Stimulated activated CD4-positive, alpha-beta T cell treated with anti-CD3 and anti-CD28 coated beads, Interleukin-4, amount 100 ng/mL, for 48 hours (primary cell): Measurements from ENCODE around the gene SCART1.
"Not testable (repeated sequence)": the region's sequence is repeated elsewhere in the genome, so short reads cannot be mapped to it uniquely, and the experiment has no call there.

Source experiments
- DNase-seq, 2 donors: peaks; one replicate each; pipeline ENCODE4 v3.0.0-alpha.2; 2020; ENCODE audit warnings: low read depth in 2 of 2

Gene SCART1

DNA sequence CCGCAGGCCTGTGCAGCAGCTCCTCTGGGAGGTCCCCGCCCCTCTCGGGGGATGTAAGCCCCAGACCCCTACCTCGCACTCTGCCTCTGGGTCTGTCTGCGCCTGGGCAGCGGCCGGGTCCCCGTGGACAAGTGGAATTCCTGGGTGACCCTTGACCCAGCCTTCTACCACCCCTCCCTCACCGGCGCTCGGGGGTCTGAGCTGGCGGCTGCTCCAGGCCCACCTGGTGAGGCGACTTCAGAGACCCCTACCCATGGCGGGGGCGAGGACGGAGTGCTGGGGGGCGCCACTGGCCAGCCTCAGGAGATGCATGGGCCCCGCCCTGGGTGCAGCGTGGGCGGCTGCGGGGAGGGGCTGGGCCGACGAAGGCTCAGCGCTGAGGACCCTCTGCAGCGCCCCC, 21.0 kb upstream of the SCART1 start:
- not testable (repeated sequence) for DNase-seq

DNA sequence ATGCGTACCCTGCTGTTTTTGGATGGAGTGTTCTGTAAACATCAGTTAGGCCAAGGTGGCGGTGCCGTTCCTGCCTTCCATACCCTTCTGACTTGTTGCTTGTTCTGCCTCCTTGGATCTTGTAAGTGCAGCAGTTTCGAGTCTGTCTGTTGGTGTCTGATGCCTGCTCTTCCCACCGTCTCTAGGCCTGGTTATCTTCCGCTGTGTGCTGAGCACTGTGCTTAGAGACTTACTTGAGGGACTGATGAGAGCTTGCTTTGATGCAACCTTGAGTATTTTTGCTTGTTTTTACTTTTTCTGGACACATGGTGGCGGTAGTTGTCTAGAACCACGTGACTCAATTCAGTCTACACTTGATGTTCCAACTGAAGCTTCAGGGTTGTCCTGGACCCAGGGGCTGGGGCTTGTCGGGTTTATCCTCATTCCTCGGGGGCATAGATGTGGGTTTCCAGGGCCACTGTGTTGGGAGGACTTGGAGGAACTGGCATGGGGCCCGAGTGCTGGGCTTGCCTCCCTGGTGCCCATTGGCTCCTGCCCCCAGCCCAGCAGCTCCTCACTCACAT, 15.0 kb upstream of the SCART1 start:
- DNase-seq, result no peak

DNA sequence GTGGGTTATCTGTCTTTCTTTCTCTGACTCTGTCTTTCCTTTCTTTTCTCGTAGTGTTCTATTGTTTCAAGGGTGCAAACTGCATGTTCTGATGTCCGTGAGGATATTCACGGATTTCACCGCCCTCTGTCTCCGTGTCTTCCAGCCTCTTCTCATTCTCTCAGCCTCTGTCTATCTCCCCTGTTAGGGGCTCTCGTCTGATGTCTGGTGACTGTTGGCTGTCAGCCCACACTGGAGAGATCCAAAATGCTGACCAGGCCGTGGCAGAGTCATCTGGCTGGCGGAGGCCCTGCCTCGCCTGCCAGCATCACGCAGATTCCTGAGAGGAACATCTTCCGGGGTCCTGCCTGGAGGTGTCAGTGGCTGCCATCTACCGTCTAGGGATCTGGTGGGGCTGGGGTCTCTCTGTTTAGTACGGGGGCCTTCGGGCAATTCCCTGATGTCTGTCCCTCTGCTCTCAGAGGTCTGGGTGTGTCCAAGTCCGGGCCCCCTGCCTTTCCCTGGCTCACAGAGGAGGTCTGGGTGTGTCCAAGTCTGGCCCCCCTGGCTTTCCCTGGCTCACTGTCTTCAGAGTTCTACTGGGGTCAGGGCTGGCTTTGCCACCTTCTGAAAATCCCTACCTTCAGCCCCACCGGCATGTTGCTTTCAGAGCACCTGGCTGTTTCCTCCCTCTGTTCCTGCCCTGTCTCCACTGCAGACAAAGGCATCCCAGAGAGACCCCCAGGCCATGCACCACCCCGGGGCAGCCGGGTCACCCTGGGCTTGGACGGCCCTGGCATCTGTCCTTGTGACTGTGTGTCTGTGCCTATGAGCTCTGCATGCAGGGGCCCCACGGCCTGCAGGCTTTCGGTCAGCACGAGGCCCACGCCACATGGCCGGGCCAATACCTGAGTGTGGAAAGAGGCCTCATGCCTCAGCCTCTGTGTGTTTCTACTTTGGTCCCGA, 14.0 kb upstream of the SCART1 start:
- DNase-seq, result no peak

DNA sequence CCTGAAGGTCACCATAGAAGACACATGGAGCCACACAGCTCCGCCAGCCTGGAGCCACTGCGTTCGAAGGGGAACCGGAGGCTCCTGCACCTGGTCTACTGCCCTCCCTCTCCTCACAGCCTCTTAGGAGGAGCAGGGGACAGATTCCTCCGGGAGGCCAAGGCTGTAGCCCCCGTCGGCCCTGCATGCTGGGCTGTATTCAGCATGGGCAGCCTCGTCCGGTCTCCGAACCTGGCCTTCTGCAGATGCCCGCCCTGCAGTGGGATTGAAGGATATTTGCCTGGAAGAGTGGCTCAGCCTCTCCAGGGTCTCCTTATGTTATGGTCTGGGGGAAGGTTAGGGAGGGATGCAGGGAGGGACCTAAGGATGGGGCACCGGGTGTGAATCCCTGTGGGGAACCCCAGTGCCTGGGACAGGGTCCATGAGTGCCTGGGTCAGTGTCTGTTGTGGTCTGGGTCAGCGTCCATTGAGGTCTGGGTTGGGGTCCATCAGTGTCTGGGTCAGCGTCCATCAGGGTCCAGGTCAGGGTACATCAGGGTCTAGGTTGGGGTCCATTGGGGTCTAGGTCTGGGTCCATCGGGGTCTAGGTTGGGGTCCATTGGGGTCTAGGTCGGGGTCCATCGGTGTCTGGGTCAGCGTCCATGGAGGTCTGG, 13.0 kb upstream of the SCART1 start:
- no peak for DNase-seq

DNA sequence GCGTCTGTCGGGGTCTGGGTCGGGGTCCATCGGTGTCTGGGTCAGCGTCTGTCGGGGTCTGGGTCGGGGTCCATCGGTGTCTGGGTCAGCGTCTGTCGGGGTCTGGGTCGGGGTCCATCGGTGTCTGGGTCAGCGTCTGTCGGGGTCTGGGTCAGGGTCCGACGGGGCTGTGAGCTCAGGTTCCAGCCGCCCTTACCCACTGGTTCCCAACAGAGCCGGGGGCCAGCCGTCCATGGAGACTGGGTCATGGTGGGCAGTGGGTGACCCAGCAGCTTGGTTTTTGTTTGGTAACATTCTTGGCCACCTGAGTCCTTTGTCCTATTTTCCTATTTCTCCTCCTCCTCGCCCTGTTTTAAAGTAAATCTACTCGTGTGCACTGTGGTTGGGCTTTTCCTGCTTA, 12.4 kb upstream of the SCART1 start:
- not testable (repeated sequence) for DNase-seq

DNA sequence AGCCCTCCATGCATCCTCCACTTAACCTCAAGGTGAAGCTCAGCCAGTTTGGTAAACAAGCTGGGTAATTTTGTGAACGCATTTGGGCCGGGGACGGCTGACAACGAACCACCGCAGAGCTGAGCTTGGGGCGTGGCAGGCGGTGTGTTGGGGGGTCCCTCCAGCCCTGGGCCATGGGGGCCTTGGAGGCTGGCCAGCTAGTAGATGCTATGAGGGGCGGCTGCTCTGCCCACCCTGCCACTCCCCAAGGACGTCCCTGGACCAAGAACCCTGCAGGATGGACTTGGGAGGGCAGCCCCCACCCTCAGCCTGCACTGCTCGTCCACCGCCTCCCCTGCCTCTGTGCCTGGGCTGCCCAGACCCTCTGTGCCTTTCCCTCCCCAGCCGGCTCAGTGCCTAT, 12.0 kb upstream of the SCART1 start:
- no peak for DNase-seq

DNA sequence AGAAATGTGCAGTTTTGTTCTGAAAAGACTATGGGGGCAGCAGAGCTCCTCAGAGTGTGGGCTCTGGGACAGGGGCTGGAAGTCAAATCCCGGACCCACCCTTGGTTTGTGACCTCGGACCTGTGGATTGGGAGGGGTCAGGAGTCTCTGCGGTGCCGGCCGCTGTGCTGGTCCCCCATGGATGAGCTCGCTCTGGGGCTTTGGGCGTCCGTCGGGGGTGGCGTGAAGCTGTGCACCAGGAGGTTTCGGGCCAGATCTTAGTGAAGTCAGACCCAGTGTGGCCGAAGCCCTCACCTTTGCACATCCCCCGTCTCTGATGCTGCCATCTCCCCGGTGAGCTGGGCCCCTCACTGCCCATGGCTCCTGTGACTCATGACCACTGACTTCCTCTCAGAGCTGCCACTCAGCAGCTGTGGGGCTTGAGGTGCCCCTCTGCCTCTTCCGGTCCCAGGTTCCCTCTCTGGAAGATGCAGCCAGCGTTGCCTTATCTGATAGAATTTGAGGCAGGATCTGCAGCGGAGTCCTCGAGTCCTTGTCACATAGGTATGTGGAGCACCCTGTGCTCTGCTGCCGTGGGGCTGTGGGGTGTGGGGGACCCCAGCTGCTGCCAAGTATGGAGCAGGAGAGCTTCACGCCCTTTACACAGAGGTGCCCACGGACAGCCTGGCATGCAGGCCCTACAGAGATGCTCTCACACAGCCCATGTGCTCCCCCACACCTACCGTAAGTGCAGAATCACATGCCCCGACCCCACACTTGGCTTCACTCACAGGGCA, 11.4 kb upstream of the SCART1 start:
- DNase-seq, result no peak

DNA sequence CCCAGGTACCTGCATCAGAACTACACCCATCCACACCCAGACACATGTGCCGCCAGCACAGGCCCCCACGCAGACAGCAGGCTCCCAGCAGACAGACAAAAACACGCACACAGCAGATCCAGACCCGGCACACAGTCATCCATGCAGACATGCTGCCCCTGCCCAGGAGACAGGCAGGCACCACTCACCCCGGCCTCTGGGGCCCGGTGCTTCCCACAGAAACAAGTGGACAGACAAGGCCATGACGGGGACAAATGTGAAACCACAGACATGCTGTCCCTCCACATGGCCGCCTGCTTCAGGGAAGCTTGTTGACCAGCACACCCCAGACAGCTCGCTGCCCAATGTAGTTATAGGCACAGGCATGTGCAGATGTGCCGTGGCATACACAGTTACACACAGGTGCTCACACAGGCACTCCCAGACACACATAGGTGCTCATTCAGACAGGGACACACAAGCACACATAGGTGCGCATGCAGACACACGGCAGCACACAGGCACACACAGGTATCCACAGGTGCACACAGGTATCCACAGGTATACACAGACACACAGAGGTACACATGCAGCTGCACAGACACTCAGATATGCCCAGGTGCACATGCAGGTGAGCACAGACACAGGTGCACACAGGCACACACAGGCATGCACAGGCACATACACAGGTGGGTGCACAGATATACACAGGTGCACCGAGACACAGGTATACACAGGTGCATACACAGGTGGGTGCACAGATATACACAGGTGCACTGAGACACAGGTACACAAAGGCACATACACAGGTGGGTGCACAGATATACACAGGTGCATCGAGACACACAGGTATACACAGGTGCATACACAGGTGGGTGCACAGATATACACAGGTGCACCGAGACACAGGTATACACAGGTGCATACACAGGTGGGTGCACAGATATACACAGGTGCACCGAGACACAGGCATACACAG, 10.5 kb upstream of the SCART1 start:
- DNase-seq, result no peak

DNA sequence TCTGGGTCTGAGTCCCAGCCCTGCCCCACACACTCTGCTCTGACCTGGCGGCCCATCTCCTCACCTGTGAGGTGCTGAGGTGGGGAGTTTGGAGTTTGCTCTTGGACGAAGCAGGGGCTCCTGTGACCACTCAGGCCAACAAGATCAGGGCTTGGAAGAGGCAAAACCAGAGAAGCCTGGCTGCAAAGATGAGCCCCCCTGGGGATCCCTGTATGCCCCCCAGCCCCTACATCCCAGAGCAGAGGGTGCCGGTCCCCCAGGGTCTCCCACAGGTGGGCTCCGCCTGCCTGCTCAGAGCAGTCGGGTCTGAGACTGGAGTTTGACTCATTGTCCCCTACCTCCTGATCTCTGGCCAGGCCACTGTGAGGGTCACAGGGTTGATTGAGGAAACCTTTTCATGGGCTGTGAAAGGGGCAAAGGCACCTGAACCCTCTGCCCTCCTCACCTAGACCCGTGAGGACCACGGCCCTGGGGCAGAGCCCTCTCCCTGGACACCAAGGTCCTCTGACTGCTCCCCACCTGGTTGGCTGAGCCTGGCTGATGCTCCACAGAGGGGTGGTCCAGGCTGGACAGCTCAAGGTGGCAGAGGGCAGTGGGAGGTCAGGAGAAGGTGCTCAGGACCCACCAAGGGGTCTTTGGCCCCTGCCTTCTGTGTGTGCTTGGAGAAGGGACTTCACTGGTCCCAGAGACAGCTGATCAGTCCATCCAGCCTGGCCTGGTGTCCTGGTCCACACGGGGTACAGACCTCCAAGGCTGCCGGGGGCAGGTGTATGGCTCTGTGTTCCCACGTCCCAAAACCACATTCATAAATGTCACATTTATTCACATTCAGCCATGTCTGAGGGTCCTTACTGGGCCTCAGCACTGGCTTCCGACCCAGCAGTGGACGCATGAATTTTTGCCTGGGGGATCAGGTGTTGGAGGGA, 9.1 kb upstream of the SCART1 start:
- DNase-seq, result no peak

DNA sequence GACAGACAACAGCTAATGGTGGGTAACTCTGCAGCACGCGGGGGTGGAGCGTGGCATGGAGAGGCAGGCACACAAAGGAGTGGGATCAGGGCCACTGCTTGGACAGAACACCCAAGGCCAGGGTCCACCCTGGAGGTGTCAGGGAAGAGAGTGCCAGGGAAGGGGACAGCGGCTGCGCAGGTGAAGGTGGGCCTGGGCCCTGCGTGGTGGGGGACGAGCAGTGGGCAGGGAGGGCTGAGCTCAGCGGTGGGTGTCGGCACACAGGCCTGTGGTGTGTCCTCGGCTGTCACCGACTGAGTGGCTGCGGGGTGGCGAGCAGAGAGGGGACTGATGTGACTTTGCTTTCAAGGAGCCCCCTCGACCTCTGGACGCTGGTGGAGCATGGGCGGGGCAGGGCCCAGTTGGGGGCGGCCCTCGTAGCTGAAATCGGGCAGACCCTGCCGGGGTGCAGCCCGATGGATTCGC, 8.4 kb upstream of the SCART1 start:
- DNase-seq, result no peak

DNA sequence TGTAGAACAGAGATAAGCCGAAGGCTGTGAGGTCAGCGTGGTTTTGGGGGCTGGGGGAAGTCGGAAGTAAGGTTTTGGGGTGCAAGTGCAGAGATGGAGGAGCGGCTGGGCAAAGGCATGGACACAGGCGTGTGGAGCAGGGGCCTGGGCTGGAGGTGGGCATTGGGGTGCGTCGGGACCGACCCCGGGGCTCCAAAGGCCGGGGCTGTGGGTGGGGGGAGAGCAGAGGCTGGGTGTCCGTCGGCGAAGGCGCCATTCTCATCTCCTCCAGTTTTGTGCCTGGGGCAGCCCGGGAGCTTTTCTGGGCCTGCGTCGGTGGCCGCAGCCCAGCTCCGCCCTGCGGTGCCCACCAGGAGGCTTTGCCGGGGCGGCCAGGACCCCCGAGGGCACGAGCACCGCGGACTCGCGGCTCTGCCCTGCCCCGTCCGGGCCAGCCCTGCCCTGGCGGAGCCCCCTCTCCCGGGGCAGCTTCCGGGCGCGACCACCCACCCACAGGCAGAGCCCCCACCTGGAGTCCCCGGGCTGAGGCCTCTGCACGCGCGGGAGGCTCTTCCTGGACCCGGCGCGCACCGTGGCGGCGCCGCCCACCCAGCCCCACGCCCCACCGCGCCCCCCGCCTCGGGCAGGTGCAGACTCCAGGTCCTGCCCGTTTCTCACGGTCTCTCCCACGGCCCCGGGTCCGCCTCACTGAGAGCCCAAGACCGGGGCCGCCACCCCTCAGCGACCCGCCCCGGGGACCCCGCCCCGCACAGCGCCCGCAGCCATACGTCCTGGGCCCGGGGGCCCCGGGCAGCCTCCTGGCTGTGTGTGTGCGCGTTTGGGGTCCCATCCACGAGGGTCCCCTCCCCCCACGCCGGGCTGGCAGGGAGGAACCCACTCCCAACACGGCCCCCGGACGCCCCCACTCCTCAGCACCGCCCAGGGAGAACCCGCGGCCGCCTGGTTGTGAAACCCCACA, 7.7 kb upstream of the SCART1 start:
- no peak for DNase-seq

DNA sequence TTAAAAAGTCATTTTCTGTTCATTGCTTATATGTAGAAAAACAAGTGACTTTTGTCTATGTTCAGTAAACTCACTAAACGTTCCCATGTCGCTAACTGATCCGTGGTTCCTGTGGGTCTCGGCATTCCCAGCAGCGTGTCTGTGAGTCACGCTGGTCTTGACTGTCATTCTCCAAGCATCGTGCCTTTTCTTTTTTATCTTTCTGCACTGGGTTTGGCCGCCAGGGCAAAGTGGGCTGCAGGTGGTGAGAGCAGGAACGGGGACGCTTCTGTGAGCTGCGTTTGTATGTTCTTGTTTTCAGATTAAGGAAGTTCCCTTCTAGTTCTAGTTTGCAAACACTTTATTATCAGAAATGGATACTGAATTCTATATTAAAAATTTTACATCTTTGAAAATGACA, 6.8 kb upstream of the SCART1 start:
- DNase-seq, result no peak

DNA sequence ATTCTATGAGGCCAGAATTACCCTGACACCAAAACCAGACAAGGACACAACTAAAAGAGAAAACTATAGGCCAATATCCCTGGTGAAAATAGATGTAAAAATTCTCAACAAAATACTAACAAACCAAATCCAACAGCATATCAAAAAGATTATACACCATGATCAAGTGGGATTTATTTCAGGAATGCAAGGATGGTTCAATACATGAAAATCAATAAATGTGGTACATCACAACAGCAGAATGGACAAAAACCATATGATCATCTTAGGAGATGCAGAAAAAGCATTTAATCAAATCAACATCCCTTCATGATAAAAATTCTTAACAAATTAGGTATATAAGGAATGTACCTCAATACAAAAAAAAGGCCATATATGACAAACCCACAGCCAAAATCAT, 5.6 kb upstream of the SCART1 start:
- no peak for DNase-seq

DNA sequence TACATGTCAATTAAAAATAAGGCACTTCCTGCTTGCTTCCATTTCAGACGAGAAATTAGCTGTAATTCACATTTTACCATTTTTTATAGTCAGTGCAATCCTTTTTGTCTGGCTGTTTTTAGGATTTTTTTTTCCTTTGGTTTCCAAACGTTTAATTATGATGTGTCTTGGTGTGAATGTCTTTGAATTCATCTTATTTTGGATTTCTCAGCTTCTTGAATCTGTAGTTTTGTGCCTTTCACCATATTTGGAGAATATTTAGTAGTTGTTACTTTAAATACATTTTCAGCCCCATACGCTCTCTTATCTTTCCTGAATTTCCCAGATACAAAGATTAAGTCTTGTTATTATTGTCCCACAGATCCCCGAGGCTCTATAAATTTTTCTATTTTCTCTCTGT, 2.4 kb upstream of the SCART1 start:
- no peak for DNase-seq

DNA sequence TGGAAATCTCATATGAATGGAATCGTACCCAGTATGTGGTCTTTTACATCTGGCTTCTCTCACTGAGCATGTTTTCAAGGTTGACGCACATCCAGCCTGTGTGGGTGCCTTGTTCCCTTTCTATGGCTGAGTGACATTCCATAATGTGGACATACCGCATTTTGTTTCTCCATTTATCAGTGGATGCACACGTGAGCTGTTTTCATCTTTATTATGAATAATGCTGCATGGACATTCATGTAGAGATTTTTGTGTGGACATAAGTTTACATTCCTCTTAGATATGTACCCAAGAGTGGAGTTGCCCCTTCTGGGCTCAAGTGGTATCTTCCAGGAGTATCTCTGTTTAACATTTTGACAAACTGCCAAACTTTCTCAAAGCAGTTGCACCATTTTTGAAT, 1.3 kb upstream of the SCART1 start:
- no peak for DNase-seq

DNA sequence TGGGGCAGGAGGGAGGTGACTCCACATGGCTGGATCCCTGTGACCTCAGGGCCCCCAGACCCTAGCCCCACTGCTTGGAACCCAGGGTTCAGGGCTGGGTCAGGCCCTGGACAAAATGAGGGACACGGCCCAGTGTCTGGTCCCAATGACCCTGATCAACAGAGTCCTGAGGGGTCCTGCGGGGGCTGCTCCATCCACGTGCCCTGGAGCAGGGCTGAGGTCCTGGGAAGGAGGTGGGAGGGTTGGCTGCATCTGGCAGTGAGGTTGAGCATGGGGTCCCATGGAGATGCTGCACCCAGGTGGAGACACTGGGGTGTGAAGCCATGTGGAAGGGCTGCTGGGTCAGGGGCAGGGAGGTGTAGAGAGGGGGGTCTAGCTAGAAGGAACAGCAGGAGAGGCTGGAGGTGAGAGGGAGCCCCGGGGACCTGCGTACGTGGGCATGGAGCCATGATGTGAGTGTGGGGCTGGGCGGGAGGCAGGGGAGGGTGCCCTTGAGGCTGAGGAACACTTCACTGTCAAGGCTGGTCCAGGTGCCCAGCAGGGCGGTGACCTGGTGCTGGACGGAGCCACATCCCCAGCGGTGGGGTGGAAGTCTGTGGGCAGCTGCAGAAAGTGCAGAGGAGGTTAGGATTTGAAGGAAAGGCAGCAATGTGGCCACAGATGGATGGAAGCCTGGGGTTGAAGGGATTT, 604 bp downstream of the SCART1 start:
- no peak for DNase-seq

DNA sequence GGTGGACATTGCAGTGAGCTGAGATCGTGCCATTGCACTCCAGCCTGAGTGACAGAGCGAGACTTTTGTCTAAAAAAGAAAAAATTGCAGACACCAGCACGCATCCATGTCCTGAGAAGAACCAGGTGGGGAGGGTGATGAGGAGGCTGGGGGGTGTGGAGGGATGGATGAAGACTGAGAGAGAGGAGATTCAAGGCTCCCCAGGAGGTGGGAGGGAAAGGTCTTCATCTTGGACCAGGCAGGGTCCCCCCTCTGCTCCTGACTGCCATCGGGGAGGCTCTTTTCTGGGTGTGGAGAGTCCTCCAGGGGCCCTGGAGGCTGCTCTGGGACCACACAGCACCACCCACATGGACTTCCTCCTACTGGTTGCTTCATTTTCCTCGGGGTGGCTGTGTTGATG, 1.5 kb downstream of the SCART1 start:
- DNase-seq, result no peak

DNA sequence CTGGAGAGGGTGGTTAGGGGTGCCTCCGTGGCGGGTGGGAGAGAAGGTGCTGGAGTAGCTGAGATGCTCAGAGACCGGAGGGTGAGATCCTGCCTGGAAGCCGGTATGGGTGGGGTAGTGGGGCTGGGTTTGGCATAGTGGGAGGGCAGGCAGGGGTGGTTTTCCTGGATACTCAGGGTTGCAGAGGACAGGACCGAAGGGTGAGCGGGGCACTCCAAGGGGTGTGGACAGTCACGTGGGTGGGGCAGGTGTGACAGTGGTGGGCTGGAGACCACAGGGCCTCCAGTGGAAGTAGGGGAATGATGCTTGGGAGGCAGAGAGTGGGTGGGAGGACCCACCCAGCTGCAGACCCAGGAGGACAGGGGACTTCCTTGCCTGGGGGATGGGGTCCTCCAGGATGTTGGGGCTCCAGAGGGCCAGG, 1.9 kb downstream of the SCART1 start:
- no peak for DNase-seq
